NCI-H1436 (cell line): ENCODE measurements around the gene RAD23B.
A peak's percentile ranks its signal among the peaks of the same experiment; 100 is the strongest.

Experiments
- DNase-seq: peaks from one replicate; lab custom pipeline; 2025; lab: John Stamatoyannopoulos, UW

The RAD23B gene

GRCh38 chr9:107336718-107337360 is 53.8 kb downstream of the RAD23B start:
- DNase-seq: no peak

GRCh38 chr9:107337676-107338590 is 54.9 kb downstream of the RAD23B start:
- no peak for DNase-seq

- DNase-seq: no peak
Measured at GRCh38 chr9:107338911-107339659, 56.0 kb downstream of the RAD23B start.

- peak; percentile 69 for DNase-seq
Measured at GRCh38 chr9:107340920-107341632, 58.0 kb downstream of the RAD23B start.

- DNase-seq: no peak
Measured at GRCh38 chr9:107342476-107343161, 59.5 kb downstream of the RAD23B start.

GRCh38 chr9:107345327-107345726 is 62.2 kb downstream of the RAD23B start:
- no peak for DNase-seq

- no peak for DNase-seq
Measured at GRCh38 chr9:107348836-107349235, 65.8 kb downstream of the RAD23B start.

- no peak for DNase-seq
Measured at GRCh38 chr9:107350443-107350842, 67.4 kb downstream of the RAD23B start.

- no peak for DNase-seq
Measured at GRCh38 chr9:107351382-107352045, 68.4 kb downstream of the RAD23B start.

GRCh38 chr9:107355394-107355793 is 72.3 kb downstream of the RAD23B start:
- no peak for DNase-seq

- DNase-seq: peak; percentile 84
Measured at GRCh38 chr9:107358986-107359385, 75.9 kb downstream of the RAD23B start.

- DNase-seq: no peak
Measured at GRCh38 chr9:107360098-107360497, 77.0 kb downstream of the RAD23B start.

- DNase-seq: no peak
Measured at GRCh38 chr9:107361816-107362215, 78.7 kb downstream of the RAD23B start.

GRCh38 chr9:107363516-107364152 is 80.6 kb downstream of the RAD23B start:
- no peak for DNase-seq

GRCh38 chr9:107367727-107368502 is 84.8 kb downstream of the RAD23B start:
- DNase-seq: no peak

GRCh38 chr9:107368696-107369095 is 85.6 kb downstream of the RAD23B start:
- DNase-seq: no peak

GRCh38 chr9:107373809-107374208 is 90.7 kb downstream of the RAD23B start:
- DNase-seq: no peak

GRCh38 chr9:107375001-107375400 is 91.9 kb downstream of the RAD23B start:
- DNase-seq: no peak

- no peak for DNase-seq
Measured at GRCh38 chr9:107375651-107376369, 92.7 kb downstream of the RAD23B start.
